Measurements from ENCODE around the gene RAP1A. TPM values are rescaled to one million over a fixed set of nuclear protein-coding genes. Genes with fewer than 3 reads are reported as not detected.

Gene RAP1A
- total RNA-seq, 4 donors from 2014 or later = 171 to 325 (median 216) TPM

GRCh38 chr1:111735321-111735720 is 115.7 kb downstream of the RAP1A start:
- peak overlapping the region in 2 of 4 donors; percentile 16 to 42 for H3K27ac ChIP-seq (replicated peaks in 1 of 4)
- intact Hi-C loops (cut with DNase I) = no loop called here
- 72% methylated on average over 4 of the region's 4 CpGs for WGBS

GRCh38 chr1:111735858-111736544 is 116.4 kb downstream of the RAP1A start:
- H3K27ac ChIP-seq (replicated peaks in 1 of 4) = peak overlapping the region in 3 of 4 donors; percentile 10 to 42 (median 16)
- intact Hi-C loops (cut with DNase I) = no loop called here
- WGBS = 67% methylated on average over 8 of the region's 8 CpGs
- no peaks in the 10 kb centered on the region for H3K9me3 ChIP-seq
- H3K4me3 ChIP-seq = no peak overlapping the region
- TF ChIP-seq POLR2A (IDR thresholded peaks at IDR 0.05; ENCODE audit: low read depth) (no peak), CTCF (IDR thresholded peaks at IDR 0.05) (no peak), EP300 (IDR thresholded peaks at IDR 0.05) (no peak), POLR2AphosphoS5 (IDR thresholded peaks at IDR 0.05) (no peak)
- peaks cover 68 to 93% (median 87%) of the 10 kb centered on the region in 4 donors for H3K4me1 ChIP-seq
- DNase-seq (ENCODE audit: extremely low spot score) = no peak
- peaks cover 0 to 6% (median 2%) of the 10 kb centered on the region in 4 donors for H3K36me3 ChIP-seq
- H3K27me3 ChIP-seq = no peaks in the 10 kb centered on the region

More at GRCh38 chr1:111735321-111735720, 115.7 kb downstream of the RAP1A start:
- no peak for DNase-seq (ENCODE audit: extremely low spot score)
- Histone ChIP-seq H3K36me3 (peaks cover 0 to 12% (median 2%) of the 10 kb centered on the region in 4 donors), H3K9me3 (no peaks in the 10 kb centered on the region), H3K4me3 (no peak overlapping the region), H3K27me3 (no peaks in the 10 kb centered on the region), H3K4me1 (peaks cover 72 to 94% (median 90%) of the 10 kb centered on the region in 4 donors)
- TF ChIP-seq POLR2AphosphoS5 (IDR thresholded peaks at IDR 0.05) = no peak
- TF ChIP-seq POLR2A (IDR thresholded peaks at IDR 0.05; ENCODE audit: low read depth) = no peak
- no peak for TF ChIP-seq EP300 (IDR thresholded peaks at IDR 0.05)
- no peak for TF ChIP-seq CTCF (IDR thresholded peaks at IDR 0.05)

GRCh38 chr1:111736548-111737215 is 117.1 kb downstream of the RAP1A start:
- H3K36me3 ChIP-seq = peaks cover 0 to 5% (median 2%) of the 10 kb centered on the region in 4 donors
- WGBS = 35% methylated on average over 4 of the region's 4 CpGs
- intact Hi-C loops (cut with DNase I) = no loop called here
- no peak for TF ChIP-seq CTCF (IDR thresholded peaks at IDR 0.05)
- no peak for TF ChIP-seq POLR2A (IDR thresholded peaks at IDR 0.05; ENCODE audit: low read depth)
- TF ChIP-seq POLR2AphosphoS5 (IDR thresholded peaks at IDR 0.05) = no peak
- TF ChIP-seq EP300 (IDR thresholded peaks at IDR 0.05) = no peak
- H3K4me3 ChIP-seq = peak overlapping the region in 2 of 4 donors; percentile 71 to 78
- peaks cover 63 to 88% (median 80%) of the 10 kb centered on the region in 4 donors for H3K4me1 ChIP-seq
- H3K9me3 ChIP-seq = no peaks in the 10 kb centered on the region
- H3K27me3 ChIP-seq = no peaks in the 10 kb centered on the region
- H3K27ac ChIP-seq (replicated peaks in 1 of 4) = peak overlapping the region; percentile 83 to 95 (median 94)
- no peak for DNase-seq (ENCODE audit: extremely low spot score)

- Histone ChIP-seq H3K27me3 (no peaks in the 10 kb centered on the region), H3K9me3 (no peaks in the 10 kb centered on the region), H3K4me3 (peak overlapping the region; percentile 67 to 79 (median 74)), H3K27ac (replicated peaks in 1 of 4) (peak overlapping the region; percentile 83 to 95 (median 94)), H3K36me3 (peaks cover 0 to 5% (median 0%) of the 10 kb centered on the region in 4 donors), H3K4me1 (peaks cover 58 to 80% (median 74%) of the 10 kb centered on the region in 4 donors)
- 41% methylated on average over 8 of the region's 8 CpGs for WGBS
- intact Hi-C loops (cut with DNase I) = no loop called here
- no peak for TF ChIP-seq CTCF (IDR thresholded peaks at IDR 0.05)
- no peak for DNase-seq (ENCODE audit: extremely low spot score)
Measured at GRCh38 chr1:111737216-111738132, 117.9 kb downstream of the RAP1A start.

Measured in esophagus muscularis mucosa (tissue), 4 donors.